CD4-positive, alpha-beta T cell treated with Interleukin-1 beta for 1 hour (primary cell): Measurements from ENCODE around the gene PAK3.

Source experiments
- DNase-seq, 2 donors: peaks; one replicate each; pipeline ENCODE4 v3.0.0-alpha.2; 2020 to 2022

Gene PAK3

GRCh38 chrX:111264385-111264784 lies 168.4 kb downstream of the PAK3 start:
- DNase-seq: no peak

GRCh38 chrX:111265486-111265885 lies 169.5 kb downstream of the PAK3 start:
- DNase-seq: no peak

GRCh38 chrX:111268506-111268905 lies 172.5 kb downstream of the PAK3 start:
- no peak for DNase-seq

GRCh38 chrX:111270339-111270738 lies 174.3 kb downstream of the PAK3 start, which contains the start of gene CAPN6:
TSS of gene CAPN6 (minus strand) at chrX:111270483. CDS start at chrX:111263936, 6,547 bp downstream.
- DNase-seq: no peak
